H1 (cell line): ENCODE measurements around the gene NAA11.

ENCODE experiments used
- BACH1 ChIP-seq: IDR thresholded peaks from 2 replicates; pipeline ENCODE4 v1.6.1; 2012; ENCODE audit warnings: low read length, improper control_type of control experiment
- CHD7 ChIP-seq: fragments of 300-600 bp; sonication (generic); IDR thresholded peaks from 2 replicates; pipeline ENCODE4 v1.7.1; 2012; ENCODE audit warnings: low read length, moderate library complexity, mild to moderate bottlenecking, inconsistent platforms; ENCODE audit not compliant: insufficient replicate concordance
- CREB1 ChIP-seq: IDR thresholded peaks from 2 replicates; pipeline ENCODE4 v1.6.1; 2012; ENCODE audit warnings: inconsistent platforms
- CTCF ChIP-seq, 3 experiments: IDR thresholded peaks; 1 replicate in 2 of 3; 2 replicates in 1 of 3; pipeline versions ENCODE4 v1.5.1 to v1.6.1; 2011; ENCODE audit warnings: low read length in 3 of 3, mild to moderate bottlenecking in 3 of 3, inconsistent platforms in 2 of 3, low read depth in 1 of 3, moderate library complexity in 1 of 3; ENCODE audit not compliant: insufficient read depth in 1 of 3; ENCODE audit errors: control extremely low read depth in 1 of 3
- EP300 ChIP-seq, 2 experiments: IDR thresholded peaks; 1 replicate in 1 of 2; 2 replicates in 1 of 2; pipeline ENCODE4 v1.6.1; 2011 to 2012; ENCODE audit warnings: low read depth in 2 of 2, low read length in 2 of 2, mild to moderate bottlenecking in 2 of 2, borderline replicate concordance in 1 of 2, inconsistent platforms in 1 of 2, moderate library complexity in 1 of 2
- GABPA ChIP-seq: IDR thresholded peaks from 2 replicates; pipeline ENCODE4 v1.6.1; 2011; ENCODE audit warnings: mild to moderate bottlenecking, low read length, moderate library complexity, borderline replicate concordance; ENCODE audit not compliant: insufficient read depth
- MAX ChIP-seq: IDR thresholded peaks from 2 replicates; pipeline ENCODE4 v1.6.1; 2012; ENCODE audit warnings: inconsistent platforms
- POLR2AphosphoS5 ChIP-seq: IDR thresholded peaks from 2 replicates; pipeline ENCODE4 v1.6.1; 2011; ENCODE audit warnings: low read depth, low read length
- RNF2 ChIP-seq: fragments of 200-900, 300-1000 bp; sonication (generic); IDR thresholded peaks from 2 replicates; pipeline ENCODE4 v1.7.1; 2016; ENCODE audit warnings: borderline replicate concordance, low read depth, mild to moderate bottlenecking, antibody characterized with exemption, low read length; ENCODE audit not compliant: poor library complexity, severe bottlenecking; ENCODE audit errors: missing control alignments
- SRF ChIP-seq: IDR thresholded peaks from 2 replicates; pipeline ENCODE4 v1.6.1; 2011; ENCODE audit warnings: mild to moderate bottlenecking, low read depth, low read length, moderate library complexity
- ZNF274 ChIP-seq: IDR thresholded peaks from 2 replicates; pipeline ENCODE4 v1.7.0; 2012; ENCODE audit warnings: low read length, borderline replicate concordance; ENCODE audit errors: extremely low read depth

GRCh38 chr4:79358438-79358837, 32.6 kb upstream of the NAA11 start:
- TF ChIP-seq MAX, result no peak
- no peak for TF ChIP-seq CTCF (IDR thresholded peaks at IDR 0.05; ENCODE audit: control extremely low read depth in 1 of 3, insufficient read depth in 1 of 3, low read depth in 1 of 3, low read length in 3 of 3)
- TF ChIP-seq ZNF274, result no peak
- no peak for TF ChIP-seq POLR2AphosphoS5
- TF ChIP-seq CHD7, result no peak
- no peak for TF ChIP-seq GABPA
- TF ChIP-seq EP300 (IDR thresholded peaks at IDR 0.05; ENCODE audit: borderline replicate concordance in 1 of 2, low read depth in 2 of 2, low read length in 2 of 2), result no peak
- TF ChIP-seq BACH1, result no peak
- no peak for TF ChIP-seq CREB1
- no peak for TF ChIP-seq SRF
- no peak for TF ChIP-seq RNF2
